Activated CD8-positive, alpha-beta T cell treated with anti-CD3 and anti-CD28 coated beads for 36 hours (primary cell): ENCODE measurements around the gene CDH13. TPM values are rescaled to one million over a fixed set of nuclear protein-coding genes. Genes with fewer than 3 reads are reported as not detected.

Experiments
- ATAC-seq: fragments of 200-7000 bp; cut with Tn5 transposase; one replicate; pipeline ENCODE4 v1.10.0; 2021; ENCODE audit warnings: mild to moderate bottlenecking, moderate library complexity
- CTCF ChIA-PET: fragments of 350-600 bp; sonication (Branson Sonifier 250); formaldehyde crosslinking; loops from one replicate; lab custom pipeline; 2021; ENCODE audit warnings: antibody characterized with exemption; lab: Charles Lee
- POLR2A ChIA-PET: fragments of 350-600 bp; sonication (Branson Sonifier 250); formaldehyde crosslinking; loops from one replicate; lab custom pipeline; 2021; ENCODE audit warnings: antibody characterized with exemption; lab: Charles Lee
- DNase-seq: peaks from one replicate; pipeline ENCODE4 v3.0.0-alpha.2; 2020
- H3K27ac Mint-ChIP-seq: one replicate; pipeline ENCODE4 v1.8.0; 2021; ENCODE audit warnings: mild to moderate bottlenecking, mixed read lengths
- H3K27me3 Mint-ChIP-seq: one replicate; pipeline ENCODE4 v1.8.0; 2021; ENCODE audit warnings: mixed read lengths
- H3K36me3 Mint-ChIP-seq: one replicate; pipeline ENCODE4 v1.8.0; 2021; ENCODE audit warnings: low read depth, mixed read lengths
- H3K4me1 Mint-ChIP-seq: one replicate; pipeline ENCODE4 v1.8.0; 2021; ENCODE audit warnings: low read depth, mixed read lengths
- H3K4me3 Mint-ChIP-seq: one replicate; pipeline ENCODE4 v1.8.0; 2021; ENCODE audit warnings: mild to moderate bottlenecking, moderate library complexity, mixed read lengths
- H3K9me3 Mint-ChIP-seq: one replicate; pipeline ENCODE4 v1.8.0; 2021; ENCODE audit warnings: mixed read lengths
- intact Hi-C: fragments of 100-400 bp; cut with micrococcal nuclease; formaldehyde crosslinking; loops from one replicate; pipeline ENCODE4 v1.10.0; 2022
- total RNA-seq, 2 experiments: library from RNA; stranded (reverse); gene quantifications; one replicate each; pipeline ENCODE4 v1.2.3, GENCODE V29; 2021
- TF ChIP-seq, protein P1 (sequence below): fragments of 200-600 bp; IDR thresholded peaks from one replicate; pipeline ENCODE4 v1.8.0; 2022; ENCODE audit warnings: antibody characterized with exemption, mild to moderate bottlenecking

The CDH13 gene
- total RNA-seq, 2 experiments from 2014 or later, result not detected

DNA sequence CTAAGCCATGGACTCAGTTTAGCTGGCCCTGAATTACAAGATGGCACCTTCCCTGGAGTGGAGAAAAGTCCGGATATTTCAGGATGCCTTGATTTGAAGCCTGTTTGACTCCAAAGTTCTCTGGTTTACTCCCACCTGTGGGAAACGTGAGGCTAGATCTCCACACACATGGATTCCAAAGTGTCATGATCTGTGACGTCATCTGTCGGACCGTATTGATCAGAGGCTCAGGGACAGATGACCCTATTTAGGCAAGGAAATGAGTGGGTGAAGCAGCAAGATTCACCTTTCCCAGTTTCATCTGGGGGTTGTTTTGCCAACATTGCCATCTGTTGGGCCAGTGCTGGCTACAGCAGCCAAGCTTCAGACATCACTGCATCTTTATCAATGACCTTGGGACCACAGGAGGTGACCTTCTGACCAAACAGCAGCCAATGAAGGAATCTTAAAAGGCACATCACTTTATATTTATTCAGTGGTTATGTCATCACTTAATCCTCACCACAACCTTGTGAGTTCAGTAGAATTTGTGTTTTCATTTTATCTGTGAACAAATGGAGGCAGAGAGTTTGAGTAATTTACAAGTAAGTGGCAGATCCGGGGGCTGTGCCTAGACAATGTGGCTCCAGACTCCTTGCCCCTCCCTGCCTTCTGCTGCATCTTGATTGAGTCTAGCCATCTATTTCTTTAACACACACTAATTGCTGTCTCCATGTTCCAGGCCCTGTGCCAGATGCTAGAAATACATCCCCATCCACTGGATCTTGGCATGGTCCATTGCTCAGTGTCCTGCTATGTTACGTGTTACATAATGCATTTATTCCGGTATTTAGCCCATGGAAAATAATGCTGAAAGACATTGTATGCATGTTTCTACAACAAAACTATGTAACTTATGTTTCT, 1.5 kb upstream of the CDH13 start:
- no peaks in the 10 kb centered on the region for H3K9me3 Mint-ChIP-seq
- ChIA-PET POLR2A (no interaction called here), CTCF (no interaction called here)
- H3K27me3 Mint-ChIP-seq, result peaks cover 44% of the 10 kb centered on the region
- intact Hi-C loops, result no loop called here
- H3K27ac Mint-ChIP-seq, result no peak overlapping the region
- H3K4me3 Mint-ChIP-seq, result no peak overlapping the region
- TF ChIP-seq, protein P1, sequence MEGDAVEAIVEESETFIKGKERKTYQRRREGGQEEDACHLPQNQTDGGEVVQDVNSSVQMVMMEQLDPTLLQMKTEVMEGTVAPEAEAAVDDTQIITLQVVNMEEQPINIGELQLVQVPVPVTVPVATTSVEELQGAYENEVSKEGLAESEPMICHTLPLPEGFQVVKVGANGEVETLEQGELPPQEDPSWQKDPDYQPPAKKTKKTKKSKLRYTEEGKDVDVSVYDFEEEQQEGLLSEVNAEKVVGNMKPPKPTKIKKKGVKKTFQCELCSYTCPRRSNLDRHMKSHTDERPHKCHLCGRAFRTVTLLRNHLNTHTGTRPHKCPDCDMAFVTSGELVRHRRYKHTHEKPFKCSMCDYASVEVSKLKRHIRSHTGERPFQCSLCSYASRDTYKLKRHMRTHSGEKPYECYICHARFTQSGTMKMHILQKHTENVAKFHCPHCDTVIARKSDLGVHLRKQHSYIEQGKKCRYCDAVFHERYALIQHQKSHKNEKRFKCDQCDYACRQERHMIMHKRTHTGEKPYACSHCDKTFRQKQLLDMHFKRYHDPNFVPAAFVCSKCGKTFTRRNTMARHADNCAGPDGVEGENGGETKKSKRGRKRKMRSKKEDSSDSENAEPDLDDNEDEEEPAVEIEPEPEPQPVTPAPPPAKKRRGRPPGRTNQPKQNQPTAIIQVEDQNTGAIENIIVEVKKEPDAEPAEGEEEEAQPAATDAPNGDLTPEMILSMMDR, result no peak
- DNase-seq (no peak), ATAC-seq (no peak)
- no peaks in the 10 kb centered on the region for H3K4me1 Mint-ChIP-seq
- no peaks in the 10 kb centered on the region for H3K36me3 Mint-ChIP-seq

- POLR2A ChIA-PET, result no interaction called here
- TF ChIP-seq, protein P1, result no peak
- Mint-ChIP-seq H3K27ac (no peak overlapping the region), H3K27me3 (peaks cover 49% of the 10 kb centered on the region), H3K36me3 (no peaks in the 10 kb centered on the region), H3K9me3 (no peaks in the 10 kb centered on the region), H3K4me1 (no peaks in the 10 kb centered on the region), H3K4me3 (no peak overlapping the region)
- intact Hi-C loops, result no loop called here
- DNase-seq (no peak), ATAC-seq (no peak)
- CTCF ChIA-PET, result interaction anchor here (0.9 kb wide), 1 partner anchor 11 kb away, joined by 3 read pairs; no protein-coding TSS in a partner anchor
Measured at GRCh38 chr16:82628088-82628423, 1.3 kb downstream of the CDH13 start.

- intact Hi-C loops, result no loop called here
- peaks cover 49% of the 10 kb centered on the region for H3K27me3 Mint-ChIP-seq
- H3K4me1 Mint-ChIP-seq, result no peaks in the 10 kb centered on the region
- ChIA-PET CTCF (interaction anchor here (0.9 kb wide), 1 partner anchor 10 kb away, joined by 3 read pairs; no protein-coding TSS in a partner anchor), POLR2A (no interaction called here)
- TF ChIP-seq, protein P1, result no peak
- no peaks in the 10 kb centered on the region for H3K9me3 Mint-ChIP-seq
- DNase-seq (no peak), ATAC-seq (no peak)
- no peak overlapping the region for H3K4me3 Mint-ChIP-seq
- H3K27ac Mint-ChIP-seq, result no peak overlapping the region
- H3K36me3 Mint-ChIP-seq, result no peaks in the 10 kb centered on the region
Measured at GRCh38 chr16:82628711-82629110, 1.9 kb downstream of the CDH13 start.

DNA sequence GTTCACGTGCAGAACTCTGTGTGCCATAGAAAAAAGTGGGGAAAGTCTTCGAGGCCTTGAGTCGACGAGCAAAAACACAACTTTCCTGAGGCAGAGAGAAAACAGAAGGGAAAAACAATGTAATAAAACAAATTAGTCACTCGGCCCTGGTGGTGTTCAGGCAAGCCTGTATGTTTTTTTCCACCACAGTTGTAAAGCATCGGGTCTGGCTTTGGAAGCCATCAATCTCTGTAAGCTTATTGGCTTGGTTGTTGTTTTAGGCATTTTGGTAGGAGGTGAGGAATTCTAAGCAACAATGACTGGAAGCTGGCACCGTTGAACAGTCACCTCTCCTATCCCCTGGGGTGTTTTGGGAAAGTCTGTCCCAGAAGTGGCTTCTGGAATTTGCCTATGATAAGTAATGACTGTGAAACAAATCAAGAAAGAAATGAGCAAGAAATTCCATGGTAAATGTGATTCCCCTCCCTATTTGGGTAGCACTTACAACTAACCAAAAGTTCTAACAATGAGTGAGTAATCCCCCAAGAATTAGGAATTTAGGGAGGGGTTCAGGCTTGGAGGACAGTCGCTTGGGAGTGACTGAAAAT, 2.8 kb downstream of the CDH13 start:
- no peak overlapping the region for H3K27ac Mint-ChIP-seq
- ChIA-PET POLR2A (no interaction called here), CTCF (interaction anchor here (1.2 to 3.0 kb wide), 2 partner anchors 42 to 586 kb away, joined by 5 to 12 read pairs; no protein-coding TSS in a partner anchor)
- ATAC-seq, result no peak
- no peaks in the 10 kb centered on the region for H3K36me3 Mint-ChIP-seq
- TF ChIP-seq, protein P1, result no peak
- intact Hi-C loops, result loop anchor here (10.0 kb wide), 1 partner anchor 365 kb away; no protein-coding TSS in a partner anchor
- H3K9me3 Mint-ChIP-seq, result no peaks in the 10 kb centered on the region
- H3K4me1 Mint-ChIP-seq, result no peaks in the 10 kb centered on the region
- H3K27me3 Mint-ChIP-seq, result peaks cover 49% of the 10 kb centered on the region
- no peak overlapping the region for H3K4me3 Mint-ChIP-seq
- no peak for DNase-seq

DNA sequence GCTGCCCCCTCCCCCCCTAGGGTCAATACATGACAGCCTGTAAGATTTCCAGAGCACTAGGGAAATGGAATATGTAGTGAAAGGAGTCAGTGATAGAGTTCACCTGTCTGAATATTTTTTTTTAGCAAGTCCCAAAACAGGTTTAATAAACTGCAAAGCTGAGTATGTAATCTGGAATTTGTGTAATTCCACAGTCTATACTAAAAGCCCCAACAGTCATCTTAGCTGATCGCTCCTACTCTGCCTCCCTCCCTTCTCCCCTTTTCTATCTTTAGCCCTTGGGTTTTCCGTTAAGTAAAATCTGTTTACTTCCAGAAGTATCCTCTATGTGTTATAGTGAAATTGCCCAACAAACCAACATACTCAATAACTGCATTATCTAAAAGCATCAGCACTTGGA, 3.5 kb downstream of the CDH13 start:
- TF ChIP-seq, protein P1, result no peak
- H3K4me1 Mint-ChIP-seq, result peaks cover 5% of the 10 kb centered on the region
- no peaks in the 10 kb centered on the region for H3K9me3 Mint-ChIP-seq
- H3K4me3 Mint-ChIP-seq, result no peak overlapping the region
- H3K27me3 Mint-ChIP-seq, result peaks cover 45% of the 10 kb centered on the region
- no peak for DNase-seq
- H3K36me3 Mint-ChIP-seq, result no peaks in the 10 kb centered on the region
- ChIA-PET POLR2A (no interaction called here), CTCF (interaction anchor here (0.8 to 3.0 kb wide), 11 partner anchors 8 to 585 kb away, joined by 3 to 12 read pairs (median 4); no protein-coding TSS in a partner anchor)
- intact Hi-C loops, result loop anchor here (10.0 kb wide), 1 partner anchor 365 kb away; no protein-coding TSS in a partner anchor
- H3K27ac Mint-ChIP-seq, result no peak overlapping the region
- no peak for ATAC-seq
